Activated naive CD4-positive, alpha-beta T cell treated with anti-CD3 and anti-CD28 coated beads, Interleukin-2, amount 50 U/mL, for 24 hours (primary cell): ENCODE data around the gene KCNMA1.

ENCODE experiments used
- H3K27ac Mint-ChIP-seq: one replicate; pipeline ENCODE4 v1.8.0; 2021; ENCODE audit warnings: mild to moderate bottlenecking, mixed read lengths
- H3K27me3 Mint-ChIP-seq: one replicate; pipeline ENCODE4 v1.8.0; 2021; ENCODE audit warnings: mixed read lengths
- H3K36me3 Mint-ChIP-seq: one replicate; pipeline ENCODE4 v1.8.0; 2021; ENCODE audit warnings: mixed read lengths
- H3K4me1 Mint-ChIP-seq: one replicate; pipeline ENCODE4 v1.8.0; 2021; ENCODE audit warnings: mixed read lengths
- H3K4me3 Mint-ChIP-seq: one replicate; pipeline ENCODE4 v1.8.0; 2021; ENCODE audit warnings: mild to moderate bottlenecking, mixed read lengths
- H3K9me3 Mint-ChIP-seq: one replicate; pipeline ENCODE4 v1.8.0; 2021; ENCODE audit warnings: mixed read lengths

The KCNMA1 gene

DNA sequence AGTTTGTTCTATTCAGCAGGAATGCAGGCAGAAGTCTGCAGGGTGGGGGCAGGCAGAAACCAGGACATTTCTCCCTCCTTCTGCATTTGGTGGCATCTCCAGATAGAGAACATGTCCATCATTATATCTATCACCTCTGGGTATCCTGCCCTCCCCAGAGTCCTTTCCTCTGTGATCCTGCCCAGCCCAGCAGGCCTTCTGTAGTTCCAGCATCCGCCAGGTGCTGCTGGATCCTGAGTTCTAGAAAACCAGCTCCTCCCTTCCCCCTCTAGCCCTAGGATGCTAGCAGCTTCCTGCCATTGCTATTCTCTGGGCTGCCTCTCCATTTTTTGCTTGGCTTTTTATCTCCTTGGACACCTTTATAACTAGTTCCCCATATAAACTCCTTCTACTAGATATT lies 180.3 kb downstream of the KCNMA1 start:
- H3K27me3 Mint-ChIP-seq: no peaks in the 10 kb centered on the region
- no peak overlapping the region for H3K27ac Mint-ChIP-seq
- H3K9me3 Mint-ChIP-seq: no peaks in the 10 kb centered on the region
- H3K36me3 Mint-ChIP-seq: no peaks in the 10 kb centered on the region
- no peak overlapping the region for H3K4me3 Mint-ChIP-seq
- no peaks in the 10 kb centered on the region for H3K4me1 Mint-ChIP-seq

DNA sequence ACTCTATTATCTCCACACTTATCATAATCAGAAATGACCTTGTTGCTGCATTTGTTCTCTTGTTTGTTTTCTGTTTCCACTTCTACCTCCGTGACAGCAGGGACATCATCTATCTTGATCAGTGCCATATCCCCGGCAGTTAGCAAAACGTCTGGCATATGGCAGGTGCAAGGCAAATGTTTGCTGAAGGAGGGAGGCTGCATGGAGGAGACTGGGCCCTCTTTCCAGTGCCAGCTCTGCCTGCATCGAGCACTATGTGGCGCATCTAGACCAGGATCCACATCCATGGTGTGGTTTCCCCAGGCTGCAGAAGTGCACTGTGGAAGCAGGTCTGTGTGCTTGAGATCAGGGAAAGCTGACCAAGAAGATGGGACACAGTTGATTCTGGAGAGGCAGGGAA lies 181.2 kb downstream of the KCNMA1 start:
- H3K4me1 Mint-ChIP-seq: no peaks in the 10 kb centered on the region
- no peak overlapping the region for H3K27ac Mint-ChIP-seq
- H3K9me3 Mint-ChIP-seq: no peaks in the 10 kb centered on the region
- H3K27me3 Mint-ChIP-seq: no peaks in the 10 kb centered on the region
- H3K4me3 Mint-ChIP-seq: no peak overlapping the region
- no peaks in the 10 kb centered on the region for H3K36me3 Mint-ChIP-seq

DNA sequence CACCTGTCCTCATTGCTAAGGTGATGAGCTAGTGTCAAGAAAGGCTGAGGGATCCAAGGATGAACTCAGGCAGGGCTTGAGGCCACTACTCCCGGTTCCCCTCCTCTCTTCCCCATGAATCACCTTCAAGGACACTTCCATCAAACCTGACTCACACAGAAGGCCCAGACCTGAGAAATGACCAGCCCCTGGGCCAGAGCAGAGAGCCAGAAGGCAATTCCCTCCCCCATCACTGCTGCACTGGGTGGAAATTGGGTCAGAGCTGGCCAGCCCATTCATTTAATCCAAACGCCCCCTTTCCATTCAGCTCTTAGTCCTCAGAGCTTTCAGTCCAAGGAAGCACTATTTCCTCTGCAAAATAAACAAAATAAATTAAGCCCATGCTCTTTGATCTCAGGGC lies 182.0 kb downstream of the KCNMA1 start:
- Mint-ChIP-seq H3K27ac (no peak overlapping the region), H3K9me3 (no peaks in the 10 kb centered on the region), H3K36me3 (no peaks in the 10 kb centered on the region), H3K27me3 (no peaks in the 10 kb centered on the region), H3K4me1 (no peaks in the 10 kb centered on the region), H3K4me3 (no peak overlapping the region)

DNA sequence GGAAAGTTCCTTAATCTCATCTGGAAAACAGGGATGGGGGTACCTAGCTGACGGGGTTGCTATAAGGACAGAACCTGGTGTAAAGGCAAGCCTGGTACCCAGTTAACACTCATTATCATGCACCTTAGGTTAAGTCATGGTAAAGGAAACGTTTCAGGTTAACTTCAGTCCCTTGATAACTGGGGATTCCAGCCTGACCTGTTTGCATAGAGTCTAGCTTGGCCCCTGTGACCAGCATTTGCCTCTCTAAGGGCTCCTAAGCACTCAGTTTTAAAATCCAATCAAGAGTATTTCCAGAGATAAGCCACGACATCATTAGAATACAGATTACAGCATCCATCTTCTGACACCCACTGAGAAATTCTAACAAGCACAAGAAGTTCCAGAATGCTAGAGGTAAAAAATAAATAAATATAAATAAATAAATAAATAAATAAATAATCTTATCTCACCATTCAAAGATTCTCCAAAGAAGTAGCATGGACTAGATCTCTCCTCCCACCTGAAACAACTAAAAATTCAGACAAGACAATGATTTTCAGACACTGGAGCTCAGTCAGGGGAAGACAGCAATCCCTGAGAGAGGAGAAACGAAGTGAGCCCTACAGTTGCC lies 184.6 kb downstream of the KCNMA1 start:
- Mint-ChIP-seq H3K27me3 (no peaks in the 10 kb centered on the region), H3K9me3 (no peaks in the 10 kb centered on the region), H3K27ac (no peak overlapping the region), H3K4me3 (no peak overlapping the region), H3K36me3 (no peaks in the 10 kb centered on the region), H3K4me1 (no peaks in the 10 kb centered on the region)

DNA sequence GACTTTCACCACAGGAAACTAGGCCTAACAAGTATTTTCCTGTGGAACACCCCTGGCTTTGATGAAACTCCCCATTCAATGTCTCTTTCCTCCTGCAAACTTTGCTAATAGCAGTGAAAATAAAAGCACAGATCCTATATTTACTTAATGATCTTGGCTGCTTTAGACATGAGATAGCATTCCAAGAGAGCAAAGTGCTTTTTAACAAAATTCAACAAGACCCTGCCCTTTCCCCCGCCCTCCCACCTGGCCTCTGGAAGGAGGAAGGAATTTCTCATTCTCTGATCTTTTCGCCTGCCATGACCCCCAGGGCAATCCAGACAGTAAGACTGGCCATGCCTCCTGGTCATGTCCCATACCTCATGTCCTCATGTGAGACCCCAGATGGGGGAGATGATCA lies 185.7 kb downstream of the KCNMA1 start:
- Mint-ChIP-seq H3K4me1 (no peaks in the 10 kb centered on the region), H3K9me3 (no peaks in the 10 kb centered on the region), H3K27me3 (no peaks in the 10 kb centered on the region), H3K27ac (no peak overlapping the region), H3K36me3 (no peaks in the 10 kb centered on the region), H3K4me3 (no peak overlapping the region)

DNA sequence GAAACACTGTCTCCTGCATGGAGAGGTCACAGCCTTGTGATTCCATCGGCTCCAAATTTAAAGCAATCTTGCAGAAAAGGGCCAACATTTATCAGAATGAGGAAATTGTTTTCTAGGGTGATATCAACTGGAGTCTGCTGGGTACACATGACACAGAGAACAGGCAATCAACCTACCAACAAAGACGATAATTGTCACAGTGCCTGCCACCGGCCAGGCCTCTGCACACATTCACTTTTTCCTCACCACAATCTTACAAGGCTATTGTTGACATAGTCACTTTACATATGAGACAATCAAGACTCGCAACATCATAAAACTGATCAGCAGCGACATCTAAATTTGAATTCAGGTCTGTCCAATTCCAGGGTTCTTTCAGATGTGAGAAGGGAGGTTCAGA lies 189.4 kb downstream of the KCNMA1 start:
- no peaks in the 10 kb centered on the region for H3K4me1 Mint-ChIP-seq
- H3K9me3 Mint-ChIP-seq: no peaks in the 10 kb centered on the region

DNA sequence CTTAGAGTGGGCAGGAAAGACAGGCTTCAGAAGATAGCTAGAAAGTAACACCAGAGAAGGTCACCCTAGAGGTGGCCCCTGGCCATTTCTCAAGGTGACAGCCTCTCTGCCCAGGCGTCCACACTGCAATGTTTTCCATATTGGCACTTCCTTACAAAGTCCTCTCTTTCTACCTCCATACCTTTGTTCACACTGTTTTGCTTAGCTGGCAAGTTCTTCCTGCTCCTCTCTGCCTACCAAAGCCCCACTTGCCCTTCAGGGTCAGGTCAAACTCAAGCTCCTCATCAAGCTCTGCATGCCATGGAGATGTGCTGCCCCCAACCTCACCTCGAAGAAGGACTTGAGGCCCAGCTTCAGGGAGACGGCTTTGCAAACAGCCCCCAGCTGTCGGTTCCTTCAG lies 190.9 kb downstream of the KCNMA1 start:
- Mint-ChIP-seq H3K27ac (no peak overlapping the region), H3K4me3 (no peak overlapping the region), H3K36me3 (no peaks in the 10 kb centered on the region), H3K9me3 (no peaks in the 10 kb centered on the region), H3K4me1 (no peaks in the 10 kb centered on the region), H3K27me3 (no peaks in the 10 kb centered on the region)

More for the DNA sequence above, 189.4 kb downstream of the KCNMA1 start:
- Mint-ChIP-seq H3K36me3 (no peaks in the 10 kb centered on the region), H3K4me3 (no peak overlapping the region), H3K27ac (no peak overlapping the region), H3K27me3 (no peaks in the 10 kb centered on the region)

DNA sequence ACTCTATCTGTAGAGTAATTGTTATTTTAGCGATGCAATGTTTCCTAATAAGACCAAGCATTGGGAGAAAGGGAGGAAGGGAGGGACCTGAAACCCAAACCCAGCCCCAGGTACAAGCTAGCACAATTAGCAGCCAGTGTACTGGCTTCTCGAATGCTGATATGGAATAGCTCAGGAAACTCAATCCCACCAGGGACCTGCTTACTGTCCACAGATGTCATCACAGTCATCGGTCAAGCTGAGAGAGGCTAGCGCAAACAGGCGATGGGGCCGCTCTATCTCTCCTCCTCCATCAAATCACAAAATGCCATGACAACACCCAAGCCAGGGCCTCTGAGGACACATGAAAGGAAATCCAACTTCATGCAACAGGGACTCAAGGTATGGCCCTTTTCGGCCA lies 192.1 kb downstream of the KCNMA1 start:
- H3K4me1 Mint-ChIP-seq: no peaks in the 10 kb centered on the region
- H3K27me3 Mint-ChIP-seq: no peaks in the 10 kb centered on the region
- H3K36me3 Mint-ChIP-seq: no peaks in the 10 kb centered on the region
- H3K27ac Mint-ChIP-seq: no peak overlapping the region
- no peak overlapping the region for H3K4me3 Mint-ChIP-seq
- H3K9me3 Mint-ChIP-seq: no peaks in the 10 kb centered on the region

DNA sequence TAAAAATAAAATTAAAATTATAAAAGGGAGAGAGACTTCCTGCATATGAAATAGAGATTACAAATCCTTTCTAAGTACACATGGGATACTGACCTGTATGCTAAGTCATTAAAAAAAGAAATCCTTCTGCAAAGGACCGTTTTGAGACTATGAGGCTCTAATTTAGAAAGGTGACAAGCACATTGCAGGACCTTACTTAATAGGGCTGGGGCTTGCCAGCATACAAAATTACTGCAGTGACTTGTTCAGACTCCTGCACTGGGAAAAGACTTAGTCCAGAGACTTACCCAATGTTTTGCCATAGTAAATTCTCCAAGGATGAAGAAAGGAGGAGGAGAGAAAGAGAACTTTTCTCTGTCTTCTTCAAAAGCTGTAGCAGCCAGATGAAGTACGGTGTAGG lies 193.6 kb downstream of the KCNMA1 start:
- Mint-ChIP-seq H3K36me3 (no peaks in the 10 kb centered on the region), H3K4me1 (no peaks in the 10 kb centered on the region), H3K27me3 (no peaks in the 10 kb centered on the region), H3K4me3 (no peak overlapping the region), H3K27ac (no peak overlapping the region), H3K9me3 (no peaks in the 10 kb centered on the region)

DNA sequence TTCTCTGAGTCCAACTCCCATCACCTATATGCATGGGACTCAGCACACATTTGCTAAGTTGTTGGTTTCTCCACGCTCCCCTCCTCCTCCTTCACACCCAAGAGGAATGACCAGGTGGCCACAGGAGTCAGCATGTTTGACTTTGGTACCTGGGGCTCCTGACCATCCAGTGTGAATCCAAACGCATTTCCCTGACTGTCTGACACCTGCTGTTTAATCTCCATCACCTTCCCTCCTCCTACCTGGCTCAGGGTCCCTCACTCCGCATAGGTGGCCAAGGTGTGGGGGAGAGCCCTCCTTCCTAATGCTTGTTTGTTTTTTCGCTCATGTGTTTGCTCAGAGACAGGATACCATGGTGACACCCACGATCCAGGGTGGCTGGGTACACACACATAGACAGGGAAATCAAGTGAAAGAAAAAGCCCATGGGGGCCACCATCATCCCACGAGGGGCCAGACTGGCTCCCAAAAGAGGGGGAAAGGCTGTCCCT lies 194.9 kb downstream of the KCNMA1 start:
- Mint-ChIP-seq H3K36me3 (no peaks in the 10 kb centered on the region), H3K4me1 (no peaks in the 10 kb centered on the region), H3K4me3 (no peak overlapping the region), H3K27ac (no peak overlapping the region), H3K9me3 (no peaks in the 10 kb centered on the region), H3K27me3 (no peaks in the 10 kb centered on the region)

DNA sequence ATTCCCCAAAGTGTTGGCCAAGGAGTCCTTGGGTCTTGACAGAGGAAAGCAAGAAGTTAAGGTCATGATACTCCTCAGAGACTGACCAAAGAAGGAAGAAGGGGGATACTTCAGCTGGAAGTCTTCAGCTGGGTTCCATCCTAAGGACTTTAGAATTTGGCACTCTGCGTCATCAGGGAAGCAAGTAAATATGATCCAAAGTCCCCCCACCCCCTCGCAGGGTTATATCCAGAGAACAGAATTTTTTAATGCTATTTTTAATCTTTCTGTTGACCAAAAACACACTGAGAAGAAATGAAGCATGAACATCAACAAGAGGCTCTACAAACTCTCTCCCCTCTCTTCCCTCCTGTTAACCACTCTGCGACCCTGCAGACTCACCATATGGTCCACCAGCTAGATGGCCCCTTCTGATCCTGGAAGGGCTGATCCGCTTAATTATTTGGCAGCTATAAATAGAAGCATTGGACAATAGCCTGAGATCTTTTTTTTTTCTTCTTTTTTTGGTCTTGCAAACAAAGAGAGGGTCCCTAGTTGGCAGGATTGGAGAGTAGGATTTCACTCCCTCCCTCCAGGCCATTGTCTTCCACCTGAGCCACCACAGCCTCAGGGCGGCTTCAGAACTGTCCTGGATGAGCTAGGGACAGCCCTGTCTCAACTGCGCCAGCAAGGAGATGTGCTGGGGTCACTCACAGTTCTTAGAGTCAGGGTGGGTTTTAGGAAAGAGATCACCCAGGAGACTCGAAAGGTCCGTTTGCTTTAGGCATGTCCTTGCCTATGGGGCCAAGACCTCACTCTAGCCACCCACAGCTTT lies 196.0 kb downstream of the KCNMA1 start:
- Mint-ChIP-seq H3K27ac (no peak overlapping the region), H3K9me3 (no peaks in the 10 kb centered on the region), H3K36me3 (no peaks in the 10 kb centered on the region), H3K4me1 (no peaks in the 10 kb centered on the region), H3K4me3 (no peak overlapping the region), H3K27me3 (no peaks in the 10 kb centered on the region)

DNA sequence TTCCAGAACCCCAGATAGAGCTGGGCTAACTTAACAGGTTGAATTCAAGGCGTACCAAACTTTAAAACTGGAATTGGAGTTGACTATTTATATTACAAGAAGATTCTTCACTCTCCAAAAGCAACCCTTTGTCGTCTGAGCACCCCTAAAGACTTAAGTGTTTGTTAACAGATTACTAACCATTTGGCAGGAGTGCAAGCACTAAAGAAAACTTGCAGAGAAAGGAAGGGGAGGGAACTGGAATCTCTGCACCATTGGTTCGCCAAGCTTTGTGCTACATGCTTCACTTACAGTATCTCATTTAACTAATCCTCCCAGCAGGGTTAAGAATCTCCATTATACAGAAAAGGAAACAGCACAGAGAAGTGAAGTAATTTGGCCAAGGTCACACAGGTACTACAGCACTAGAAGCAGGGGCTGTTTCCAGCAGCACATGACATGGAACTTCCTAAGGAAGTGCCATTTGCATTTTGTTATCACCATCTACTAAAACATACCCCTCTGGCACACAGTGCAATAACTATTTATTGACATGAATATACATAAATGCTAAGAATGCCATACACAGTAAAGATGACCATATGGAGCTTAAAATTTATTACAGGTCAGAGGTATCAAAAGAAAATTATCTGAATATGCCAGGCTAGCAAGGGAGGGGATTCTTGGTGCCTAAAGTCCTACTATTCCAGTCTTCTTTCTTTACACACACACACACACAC lies 201.2 kb downstream of the KCNMA1 start:
- H3K27ac Mint-ChIP-seq: no peak overlapping the region
- no peaks in the 10 kb centered on the region for H3K9me3 Mint-ChIP-seq
- H3K27me3 Mint-ChIP-seq: no peaks in the 10 kb centered on the region
- no peaks in the 10 kb centered on the region for H3K4me1 Mint-ChIP-seq
- H3K4me3 Mint-ChIP-seq: no peak overlapping the region
- H3K36me3 Mint-ChIP-seq: no peaks in the 10 kb centered on the region

DNA sequence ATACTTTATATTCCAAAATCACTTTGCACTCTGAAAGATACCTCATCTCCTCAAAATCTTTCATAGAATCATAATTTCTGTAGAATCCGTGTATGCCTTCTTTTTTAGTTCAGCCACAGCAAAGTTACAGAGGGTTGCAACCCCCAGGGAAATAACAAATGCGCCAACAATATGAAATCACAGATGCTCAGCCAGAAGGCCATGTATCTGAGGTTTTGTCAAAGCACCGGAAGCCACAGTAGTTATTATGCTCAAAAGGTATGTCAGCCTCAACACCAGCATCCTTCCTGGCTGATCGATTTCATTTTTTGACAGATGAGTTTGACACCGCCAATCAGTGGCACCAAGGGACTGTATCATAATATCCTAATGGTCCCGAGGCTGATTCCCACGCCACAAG lies 204.1 kb downstream of the KCNMA1 start:
- no peaks in the 10 kb centered on the region for H3K9me3 Mint-ChIP-seq
- H3K36me3 Mint-ChIP-seq: no peaks in the 10 kb centered on the region
- H3K4me3 Mint-ChIP-seq: no peak overlapping the region
- no peaks in the 10 kb centered on the region for H3K27me3 Mint-ChIP-seq
- H3K4me1 Mint-ChIP-seq: no peaks in the 10 kb centered on the region
- H3K27ac Mint-ChIP-seq: no peak overlapping the region

DNA sequence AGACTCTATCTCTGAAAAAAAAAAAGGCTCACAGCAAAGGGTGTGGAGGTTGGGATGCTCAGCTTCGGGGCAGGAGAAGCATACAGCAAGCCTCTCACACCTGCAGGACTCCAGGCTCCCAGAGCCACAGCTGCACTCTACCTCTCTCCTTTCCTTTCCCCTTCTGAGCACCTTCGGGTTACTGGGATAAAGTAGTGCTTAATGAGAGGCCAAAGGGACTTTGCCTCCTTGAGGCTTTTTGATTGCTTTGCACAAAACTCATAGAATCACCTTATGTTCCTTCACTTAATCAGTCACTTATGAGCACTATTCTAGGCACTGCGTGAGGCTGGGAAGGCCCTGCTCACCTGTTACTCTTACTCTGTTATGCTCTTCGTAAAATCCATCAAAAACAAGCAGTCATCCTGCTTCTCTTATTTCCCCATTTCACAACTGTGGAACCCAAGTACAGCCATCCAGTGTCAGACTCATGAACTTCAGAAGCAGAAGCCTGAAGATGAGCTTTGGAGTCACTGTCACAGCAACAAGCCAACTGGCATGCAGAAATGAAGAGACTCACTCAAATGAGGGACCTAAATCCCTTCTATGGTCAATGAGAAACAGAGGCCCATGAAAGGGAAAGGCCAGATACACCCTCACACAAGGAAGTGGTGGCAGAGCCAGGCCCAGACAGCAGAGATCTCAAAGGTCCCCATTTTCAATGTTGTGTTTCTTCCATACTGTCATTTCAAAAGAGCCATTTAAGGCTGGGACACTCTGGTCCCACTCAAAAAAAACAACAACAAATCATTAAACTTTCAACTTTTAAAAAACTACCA lies 205.4 kb downstream of the KCNMA1 start:
- H3K9me3 Mint-ChIP-seq: peaks cover 4% of the 10 kb centered on the region
- H3K27ac Mint-ChIP-seq: no peak overlapping the region
- H3K4me1 Mint-ChIP-seq: no peaks in the 10 kb centered on the region
- H3K27me3 Mint-ChIP-seq: peaks cover 4% of the 10 kb centered on the region
- no peaks in the 10 kb centered on the region for H3K36me3 Mint-ChIP-seq
- H3K4me3 Mint-ChIP-seq: no peak overlapping the region

DNA sequence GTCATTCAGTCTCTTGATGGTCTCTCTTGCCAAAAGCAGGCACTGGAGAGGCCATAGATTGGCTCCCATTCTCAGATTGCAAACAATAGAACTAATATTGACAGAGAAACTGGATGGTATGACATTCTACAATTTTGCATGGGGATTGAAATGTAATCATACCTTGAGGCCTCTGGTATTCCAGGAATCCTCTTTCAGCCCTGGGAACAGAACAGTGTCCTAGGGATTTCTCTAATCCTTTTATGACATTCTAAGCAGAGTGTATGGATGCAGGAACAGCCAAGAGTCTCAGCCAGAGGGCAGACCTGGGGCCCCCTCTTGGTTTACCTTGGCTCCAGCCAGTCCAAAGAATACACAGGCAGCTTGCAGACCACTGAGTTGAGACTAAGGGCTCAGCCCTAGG lies 206.4 kb downstream of the KCNMA1 start:
- no peaks in the 10 kb centered on the region for H3K4me1 Mint-ChIP-seq
- H3K36me3 Mint-ChIP-seq: no peaks in the 10 kb centered on the region
- no peak overlapping the region for H3K4me3 Mint-ChIP-seq
- no peak overlapping the region for H3K27ac Mint-ChIP-seq
- H3K27me3 Mint-ChIP-seq: peaks cover 4% of the 10 kb centered on the region
- H3K9me3 Mint-ChIP-seq: peaks cover 4% of the 10 kb centered on the region
